NCI-H69 (cell line): Measurements from ENCODE around the gene ACOT13.
"Not testable (repeated sequence)": the region's sequence is repeated elsewhere in the genome, so short reads cannot be mapped to it uniquely, and the experiment has no call there.

ENCODE experiments used
- DNase-seq: peaks from one replicate; lab custom pipeline; 2025; lab: John Stamatoyannopoulos, UW

ACOT13 gene

GRCh38 chr6:24662236-24662635 lies 4.6 kb upstream of the ACOT13 start:
- DNase-seq, result no peak

- no peak for DNase-seq
Observed at GRCh38 chr6:24663189-24663588, 3.7 kb upstream of the ACOT13 start.

- no peak for DNase-seq
Observed at GRCh38 chr6:24664046-24664987, 2.6 kb upstream of the ACOT13 start.

- DNase-seq, result peak; percentile 83
Observed at GRCh38 chr6:24666097-24666640, 708 bp upstream of the ACOT13 start.

GRCh38 chr6:24667378-24667803 lies 514 bp downstream of the ACOT13 start:
- DNase-seq, result peak; percentile 54

- not testable (repeated sequence) for DNase-seq
Observed at GRCh38 chr6:24668066-24668996, 1.5 kb downstream of the ACOT13 start.

GRCh38 chr6:24668997-24669361 lies 2.1 kb downstream of the ACOT13 start:
- no peak for DNase-seq

- DNase-seq, result not testable (repeated sequence)
Observed at GRCh38 chr6:24670492-24670891, 3.6 kb downstream of the ACOT13 start.

- DNase-seq, result not testable (repeated sequence)
Observed at GRCh38 chr6:24671077-24671476, 4.2 kb downstream of the ACOT13 start.

- no peak for DNase-seq
Observed at GRCh38 chr6:24672620-24673182, 5.8 kb downstream of the ACOT13 start.

- peak; percentile 37 for DNase-seq
Observed at GRCh38 chr6:24673625-24674024, 6.7 kb downstream of the ACOT13 start.

GRCh38 chr6:24678792-24679352 lies 12.0 kb downstream of the ACOT13 start:
- not testable (repeated sequence) for DNase-seq

- DNase-seq, result no peak
Observed at GRCh38 chr6:24680582-24680981, 13.7 kb downstream of the ACOT13 start.

- DNase-seq, result peak; percentile 78
Observed at GRCh38 chr6:24683297-24684296, 16.7 kb downstream of the ACOT13 start.

GRCh38 chr6:24686408-24686807 lies 19.5 kb downstream of the ACOT13 start:
- DNase-seq, result no peak

GRCh38 chr6:24686946-24687345 lies 20.1 kb downstream of the ACOT13 start:
- DNase-seq, result no peak

GRCh38 chr6:24689964-24690363 lies 23.1 kb downstream of the ACOT13 start:
- DNase-seq, result no peak

- peak; percentile 72 for DNase-seq
Observed at GRCh38 chr6:24690593-24690992, 23.7 kb downstream of the ACOT13 start.

GRCh38 chr6:24691550-24691949 lies 24.7 kb downstream of the ACOT13 start:
- DNase-seq, result no peak

GRCh38 chr6:24692003-24692402 lies 25.1 kb downstream of the ACOT13 start:
- DNase-seq, result no peak
